IMR-90 (cell line): Measurements from ENCODE around the gene RSAD1. TPM values are rescaled to one million over a fixed set of nuclear protein-coding genes. Genes with fewer than 3 reads are reported as not detected.

ENCODE experiments used
- ATAC-seq: fragments of 200-7000 bp; cut with Tn5 transposase; 2 replicates; pipeline ENCODE4 v1.9.1; 2020; ENCODE audit warnings: low read depth, mild to moderate bottlenecking, moderate library complexity
- BruUV-seq: library from RNA; stranded (reverse); fragments of 400-500 nt; replicated peaks from 2 replicates; lab custom pipeline; 2021; lab: Mats Ljungman, UMichigan
- CTCF ChIA-PET: fragments of 300-600 bp; formaldehyde crosslinking; extraction: SDS; loops from one replicate; lab custom pipeline; 2021; ENCODE audit warnings: antibody characterized with exemption; lab: Yijun Ruan, JAX
- POLR2A ChIA-PET: fragments of 300-600 bp; sonication (Branson Sonifier 250); formaldehyde crosslinking; loops from one replicate; lab custom pipeline; 2022; ENCODE audit warnings: antibody characterized with exemption; ENCODE audit not compliant: unreplicated experiment; lab: Charles Lee
- DNase-seq: peaks from one replicate; pipeline ENCODE4 v3.0.0; 2013
- H2AFZ ChIP-seq: replicated peaks from 2 replicates; pipeline ENCODE3; 2013; ENCODE audit warnings: low read length, mild to moderate bottlenecking; ENCODE audit not compliant: poor library complexity
- H2AK5ac ChIP-seq: 2 replicates; pipeline ENCODE4 v1.6.1; 2013; ENCODE audit warnings: low read depth, low read length, inconsistent platforms
- H2AK9ac ChIP-seq: replicated peaks from 2 replicates; pipeline ENCODE3; 2013; ENCODE audit warnings: mild to moderate bottlenecking, low read depth, low read length, moderate library complexity; ENCODE audit not compliant: poor library complexity
- H2BK120ac ChIP-seq: 2 replicates; pipeline ENCODE4 v1.6.1; 2013; ENCODE audit warnings: low read depth, low read length, inconsistent platforms
- H2BK15ac ChIP-seq: 3 replicates; pipeline ENCODE4 v1.6.1; 2013; ENCODE audit warnings: low read depth, low read length, inconsistent platforms
- H2BK20ac ChIP-seq: 2 replicates; pipeline ENCODE4 v1.6.1; 2013; ENCODE audit warnings: low read depth, mild to moderate bottlenecking, inconsistent platforms, low read length, moderate library complexity
- H2BK5ac ChIP-seq: 2 replicates; pipeline ENCODE4 v1.6.1; 2013; ENCODE audit warnings: mild to moderate bottlenecking, low read depth, low read length, inconsistent platforms; ENCODE audit not compliant: poor library complexity, severe bottlenecking
- H3K14ac ChIP-seq: replicated peaks from 2 replicates; pipeline ENCODE4 v1.6.1; 2013; ENCODE audit warnings: low read depth, low read length, inconsistent platforms
- H3K18ac ChIP-seq: 2 replicates; pipeline ENCODE4 v1.6.1; 2013; ENCODE audit warnings: low read depth, low read length, control low read depth
- H3K23ac ChIP-seq: 2 replicates; pipeline ENCODE4 v1.6.1; 2013; ENCODE audit warnings: low read depth, low read length, inconsistent platforms
- H3K27ac ChIP-seq: 2 replicates; pipeline ENCODE4 v1.5.1; 2013; ENCODE audit warnings: mild to moderate bottlenecking, control low read depth, low read length; ENCODE audit not compliant: insufficient read depth
- H3K27me3 ChIP-seq: 2 replicates; pipeline ENCODE4 v1.6.1; 2013; ENCODE audit warnings: low read length; ENCODE audit not compliant: control insufficient read depth, insufficient read depth
- H3K36me3 ChIP-seq: 2 replicates; pipeline ENCODE4 v1.6.1; 2013; ENCODE audit warnings: low read length, mixed read lengths; ENCODE audit not compliant: control insufficient read depth, insufficient read depth
- H3K4ac ChIP-seq: 2 replicates; pipeline ENCODE4 v1.6.1; 2013; ENCODE audit warnings: low read depth, low read length, inconsistent platforms
- H3K4me1 ChIP-seq: 2 replicates; pipeline ENCODE4 v1.6.1; 2013; ENCODE audit warnings: low read length, mixed read lengths; ENCODE audit not compliant: control insufficient read depth, insufficient read depth
- H3K4me2 ChIP-seq: 2 replicates; pipeline ENCODE4 v1.6.1; 2013; ENCODE audit warnings: low read depth, mild to moderate bottlenecking, control low read depth, low read length, moderate library complexity
- H3K4me3 ChIP-seq: 2 replicates; pipeline ENCODE4 v1.5.1; 2013; ENCODE audit warnings: low read depth, mild to moderate bottlenecking, control low read depth, low read length, moderate library complexity; ENCODE audit not compliant: insufficient read depth
- H3K56ac ChIP-seq: 2 replicates; pipeline ENCODE4 v1.6.1; 2013; ENCODE audit warnings: low read length, inconsistent platforms; ENCODE audit not compliant: insufficient read depth; ENCODE audit errors: extremely low read depth
- H3K79me1 ChIP-seq, 2 experiments: 2 replicates each; pipeline ENCODE4 v1.6.1; 2013; ENCODE audit warnings: low read length in 2 of 2, inconsistent platforms in 1 of 2, low read depth in 1 of 2
- H3K9ac ChIP-seq: 2 replicates; pipeline ENCODE4 v1.6.1; 2013; ENCODE audit warnings: low read depth, low read length, control low read depth
- H3K9me1 ChIP-seq: 2 replicates; pipeline ENCODE4 v1.6.1; 2013; ENCODE audit warnings: low read length, inconsistent platforms; ENCODE audit not compliant: insufficient read depth
- H3K9me3 ChIP-seq: 2 replicates; pipeline ENCODE4 v1.6.1; 2013; ENCODE audit warnings: low read length; ENCODE audit not compliant: control insufficient read depth, insufficient read depth
- H4K20me1 ChIP-seq: 2 replicates; pipeline ENCODE4 v1.6.1; 2013; ENCODE audit warnings: low read length, inconsistent platforms; ENCODE audit not compliant: insufficient read depth
- H4K5ac ChIP-seq: 2 replicates; pipeline ENCODE4 v1.6.1; 2013; ENCODE audit warnings: mild to moderate bottlenecking, low read depth, low read length, control low read depth
- H4K8ac ChIP-seq, 2 experiments: 2 replicates each; pipeline ENCODE4 v1.6.1; 2013; ENCODE audit warnings: low read depth in 2 of 2, low read length in 2 of 2, control low read depth in 1 of 2, inconsistent platforms in 1 of 2
- H4K91ac ChIP-seq: 2 replicates; pipeline ENCODE4 v1.6.1; 2013; ENCODE audit warnings: low read depth, low read length, inconsistent platforms; ENCODE audit not compliant: insufficient read depth
- CHD1 ChIP-seq: IDR thresholded peaks from 2 replicates; pipeline ENCODE4 v1.6.1; 2012; ENCODE audit warnings: low read depth, low read length, improper control_type of control experiment
- FOS ChIP-seq: fragments of 150-350 bp; IDR thresholded peaks from 2 replicates; pipeline ENCODE4 v1.6.1; 2016; ENCODE audit warnings: low read depth, low read length
- MAFK ChIP-seq: IDR thresholded peaks from 2 replicates; pipeline ENCODE4 v1.6.1; 2012; ENCODE audit warnings: low read depth, low read length, improper control_type of control experiment
- MAZ ChIP-seq: IDR thresholded peaks from 2 replicates; pipeline ENCODE4 v1.6.1; 2012; ENCODE audit warnings: low read depth, mild to moderate bottlenecking, low read length, improper control_type of control experiment, moderate library complexity, borderline replicate concordance
- MXI1 ChIP-seq: IDR thresholded peaks from 2 replicates; pipeline ENCODE4 v1.6.1; 2012; ENCODE audit warnings: low read depth, mild to moderate bottlenecking, low read length, moderate library complexity, borderline replicate concordance
- NFE2L2 ChIP-seq: fragments of 150-350 bp; IDR thresholded peaks from 2 replicates; pipeline ENCODE4 v1.6.1; 2016; ENCODE audit warnings: low read depth, mild to moderate bottlenecking, low read length
- POLR2A ChIP-seq: IDR thresholded peaks from 2 replicates; pipeline ENCODE4 v1.6.1; 2012; ENCODE audit warnings: mild to moderate bottlenecking, low read depth, low read length
- RAD21 ChIP-seq: IDR thresholded peaks from 2 replicates; pipeline ENCODE4 v1.6.1; 2012; ENCODE audit warnings: low read length, improper control_type of control experiment
- RCOR1 ChIP-seq: IDR thresholded peaks from 2 replicates; pipeline ENCODE4 v1.6.1; 2012; ENCODE audit warnings: mild to moderate bottlenecking, low read length, improper control_type of control experiment; ENCODE audit not compliant: insufficient replicate concordance
- RFX5 ChIP-seq: IDR thresholded peaks from 2 replicates; pipeline ENCODE4 v1.8.0; 2012; ENCODE audit warnings: low read depth, mild to moderate bottlenecking, low read length, moderate library complexity
- WGBS, 2 experiments: methylation state at CpG; one replicate each; pipeline versions ENCODE4 v1.1.5 to v1.1.7; 2013; ENCODE audit warnings: missing lambda C conversion rate in 2 of 2; ENCODE audit not compliant: insufficient read length in 1 of 2; ENCODE audit errors: extremely low coverage in 2 of 2; 5-methylcytosine and 5-hydroxymethylcytosine counted together
- dilution Hi-C: fragments of 300-500 bp; cut with HindIII; formaldehyde crosslinking; loops from one replicate; pipeline ENCODE4 v1.14.3; 2018; ENCODE audit warnings: low sequenced_read_pairs; ENCODE audit not compliant: unreplicated experiment
- in situ Hi-C: fragments of 300-500 bp; cut with MboI; formaldehyde crosslinking; loops from 3 replicates; pipeline ENCODE4 v1.14.3; 2019; ENCODE audit warnings: low sequenced_read_pairs, inconsistent platforms, mixed read lengths
- intact Hi-C: fragments of 100-400 bp; cut with micrococcal nuclease; formaldehyde crosslinking; loops from 2 replicates; pipeline ENCODE4 v1.10.0; 2022
- polyA plus RNA-seq, 3 experiments: library from polyadenylated mRNA; depleted of rRNA; stranded (reverse); fragments of >200 nt; gene quantifications; 2 replicates each; pipeline ENCODE4 v1.2.3, GENCODE V29; 2012; ENCODE audit warnings: low replicate concordance in 1 of 3
- total RNA-seq: library from RNA; depleted of rRNA; stranded (reverse); fragments of >200 nt; gene quantifications from 2 replicates; pipeline ENCODE4 v1.2.3, GENCODE V29; 2012
- TF ChIP-seq, protein P1 (sequence below): fragments of 150-350 bp; IDR thresholded peaks from 2 replicates; pipeline ENCODE4 v1.6.1; 2016; ENCODE audit warnings: low read depth, mild to moderate bottlenecking, low read length, moderate library complexity, borderline replicate concordance
- TF ChIP-seq, protein P2 (sequence below): conservative IDR thresholded peaks from 2 replicates; pipeline ENCODE4 v1.5.1; 2012; ENCODE audit warnings: mild to moderate bottlenecking, low read depth, low read length, improper control_type of control experiment
- TF ChIP-seq, protein P3 (sequence below): fragments of 150-350 bp; IDR thresholded peaks from 2 replicates; pipeline ENCODE4 v1.6.1; 2017; ENCODE audit warnings: mild to moderate bottlenecking, antibody characterized with exemption, low read length, low read depth

RSAD1 gene
- total and polyA plus RNA-seq, 2 of the 4 experiments (the other 2 are of a cell fraction), result 10.8 to 19.2 TPM

DNA sequence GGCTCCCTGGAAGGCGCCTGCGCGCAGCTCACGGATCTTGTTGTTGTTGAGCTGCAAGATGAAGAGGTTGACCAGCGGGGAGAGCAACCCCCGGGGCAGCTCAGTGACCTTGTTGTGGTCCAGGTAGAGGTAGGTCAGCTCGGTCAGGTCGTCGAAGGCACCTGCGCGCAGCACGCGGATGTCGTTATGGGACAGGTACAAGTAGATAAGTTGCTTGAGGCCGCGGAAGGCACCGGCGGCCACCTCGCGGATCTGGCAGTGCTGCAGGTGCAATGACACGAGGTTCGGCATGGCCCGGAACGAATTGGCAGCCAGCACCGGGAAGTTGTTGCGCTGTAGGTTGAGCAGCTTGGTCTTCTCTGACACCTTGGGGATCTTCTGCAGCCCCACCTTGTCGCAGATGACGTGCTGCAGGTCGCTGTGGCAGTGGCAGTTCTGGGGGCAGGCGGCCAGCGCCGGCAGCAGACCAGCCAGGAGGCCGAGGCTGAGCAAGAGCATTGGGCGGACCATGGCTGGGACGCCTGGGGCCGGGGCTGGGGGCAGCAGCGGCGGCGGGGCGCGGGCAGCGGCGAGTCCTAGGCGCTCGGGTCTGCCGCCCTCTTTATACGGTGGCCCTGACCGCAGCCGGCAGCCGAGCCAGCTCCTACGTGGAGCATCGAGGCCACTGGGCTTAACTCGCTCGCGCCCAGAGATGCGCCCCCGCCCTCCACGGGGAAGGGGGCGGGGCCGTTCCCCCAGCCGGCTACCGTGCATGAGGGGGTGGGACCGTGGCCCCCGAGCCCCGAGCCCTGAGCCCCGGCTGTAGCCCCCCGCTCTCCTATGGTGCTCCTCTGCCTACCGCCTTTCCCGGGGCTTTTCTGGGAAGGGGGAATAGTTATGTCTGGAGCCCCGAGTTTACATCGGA is 10.1 kb upstream of the RSAD1 start, which contains the start of gene CHAD:
TSS of gene CHAD (minus strand) at position 577 of the 904 bp plus-strand sequence. CDS start at position 510, 67 bp downstream.
- Histone ChIP-seq H3K14ac (no peak within 1 kb of the TSS), H2BK20ac (no peak within 1 kb of the TSS), H4K20me1 (no peaks in the 10 kb centered on the region; the same call in 1 of the 2 replicates), H2BK120ac (no peak within 1 kb of the TSS), H3K36me3 (peaks cover 10% of the 10 kb centered on the region; the same call in 1 of the 2 replicates), H3K4me2 (peak within 1 kb of the TSS; percentile 75), H3K4me3 (no peak within 1 kb of the TSS), H2AFZ (peak within 1 kb of the TSS; percentile 29), H2AK9ac (no peak within 1 kb of the TSS), H4K5ac (no peak within 1 kb of the TSS), H3K9me1 (no peaks in the 10 kb centered on the region), H3K9me3 (no peaks in the 10 kb centered on the region), H3K27me3 (peaks cover 27% of the 10 kb centered on the region), H3K4me1 (peaks cover 2% of the 10 kb centered on the region), H3K18ac (no peak within 1 kb of the TSS), H3K56ac (no peak within 1 kb of the TSS), H3K23ac (no peak within 1 kb of the TSS), H4K91ac (no peak within 1 kb of the TSS), H4K8ac (no peak within 1 kb of the TSS), H2AK5ac (no peak within 1 kb of the TSS), H3K9ac (no peak within 1 kb of the TSS), H3K27ac (no peak within 1 kb of the TSS), H3K79me1 (no peaks in the 10 kb centered on the region), H3K4ac (no peak within 1 kb of the TSS), H2BK5ac (no peak within 1 kb of the TSS), H2BK15ac (no peak within 1 kb of the TSS)
- DNase-seq, result no peak
- intact Hi-C loops (no loop called here), in situ Hi-C loops (no loop called here), dilution Hi-C loops (no loop called here)
- peak; percentile 75 for ATAC-seq
- TF ChIP-seq CHD1 (no peak), RCOR1 (no peak), MXI1 (no peak), FOS (no peak), NFE2L2 (no peak), RAD21 (no peak), MAFK (no peak), RFX5 (no peak), POLR2A (no peak), MAZ (no peak; the same call in 1 of the 2 replicates)
- TF ChIP-seq, protein P1, sequence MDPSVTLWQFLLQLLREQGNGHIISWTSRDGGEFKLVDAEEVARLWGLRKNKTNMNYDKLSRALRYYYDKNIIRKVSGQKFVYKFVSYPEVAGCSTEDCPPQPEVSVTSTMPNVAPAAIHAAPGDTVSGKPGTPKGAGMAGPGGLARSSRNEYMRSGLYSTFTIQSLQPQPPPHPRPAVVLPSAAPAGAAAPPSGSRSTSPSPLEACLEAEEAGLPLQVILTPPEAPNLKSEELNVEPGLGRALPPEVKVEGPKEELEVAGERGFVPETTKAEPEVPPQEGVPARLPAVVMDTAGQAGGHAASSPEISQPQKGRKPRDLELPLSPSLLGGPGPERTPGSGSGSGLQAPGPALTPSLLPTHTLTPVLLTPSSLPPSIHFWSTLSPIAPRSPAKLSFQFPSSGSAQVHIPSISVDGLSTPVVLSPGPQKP, result no peak
- TF ChIP-seq, protein P2, sequence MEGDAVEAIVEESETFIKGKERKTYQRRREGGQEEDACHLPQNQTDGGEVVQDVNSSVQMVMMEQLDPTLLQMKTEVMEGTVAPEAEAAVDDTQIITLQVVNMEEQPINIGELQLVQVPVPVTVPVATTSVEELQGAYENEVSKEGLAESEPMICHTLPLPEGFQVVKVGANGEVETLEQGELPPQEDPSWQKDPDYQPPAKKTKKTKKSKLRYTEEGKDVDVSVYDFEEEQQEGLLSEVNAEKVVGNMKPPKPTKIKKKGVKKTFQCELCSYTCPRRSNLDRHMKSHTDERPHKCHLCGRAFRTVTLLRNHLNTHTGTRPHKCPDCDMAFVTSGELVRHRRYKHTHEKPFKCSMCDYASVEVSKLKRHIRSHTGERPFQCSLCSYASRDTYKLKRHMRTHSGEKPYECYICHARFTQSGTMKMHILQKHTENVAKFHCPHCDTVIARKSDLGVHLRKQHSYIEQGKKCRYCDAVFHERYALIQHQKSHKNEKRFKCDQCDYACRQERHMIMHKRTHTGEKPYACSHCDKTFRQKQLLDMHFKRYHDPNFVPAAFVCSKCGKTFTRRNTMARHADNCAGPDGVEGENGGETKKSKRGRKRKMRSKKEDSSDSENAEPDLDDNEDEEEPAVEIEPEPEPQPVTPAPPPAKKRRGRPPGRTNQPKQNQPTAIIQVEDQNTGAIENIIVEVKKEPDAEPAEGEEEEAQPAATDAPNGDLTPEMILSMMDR, result no peak
- TF ChIP-seq, protein P3, sequence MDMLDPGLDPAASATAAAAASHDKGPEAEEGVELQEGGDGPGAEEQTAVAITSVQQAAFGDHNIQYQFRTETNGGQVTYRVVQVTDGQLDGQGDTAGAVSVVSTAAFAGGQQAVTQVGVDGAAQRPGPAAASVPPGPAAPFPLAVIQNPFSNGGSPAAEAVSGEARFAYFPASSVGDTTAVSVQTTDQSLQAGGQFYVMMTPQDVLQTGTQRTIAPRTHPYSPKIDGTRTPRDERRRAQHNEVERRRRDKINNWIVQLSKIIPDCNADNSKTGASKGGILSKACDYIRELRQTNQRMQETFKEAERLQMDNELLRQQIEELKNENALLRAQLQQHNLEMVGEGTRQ, result no peak
- CTCF ChIA-PET, result interaction anchor here (0.6 kb wide), 1 partner anchor 8 kb away, joined by 3 read pairs; no protein-coding TSS in a partner anchor
- whole genome bisulfite sequencing, 2 experiments, result 33% methylated on average over 36 of the region's 71 CpGs; no CpG with 5 or more reads in 1 of the 2 experiments
- no TSS peak for BruUV-seq
- POLR2A ChIA-PET, result interaction anchor here (0.7 kb wide), 1 partner anchor 1429 kb away, joined by 4 read pairs; no protein-coding TSS in a partner anchor
